Bronchial epithelial cell (primary cell): ENCODE data around the gene TCERG1L. TPM values are rescaled to one million over a fixed set of nuclear protein-coding genes. Genes with fewer than 3 reads are reported as not detected.

Experiments
- DNase-seq: peaks from one replicate; pipeline ENCODE4 v3.0.0-alpha.2; 2010; ENCODE audit warnings: low read depth
- FAIRE-seq: peaks from 2 replicates; lab custom pipeline; 2011; peaks lifted over from hg19 to GRCh38; lab: Jason Lieb, UNC
- H3K27me3 ChIP-seq: 2 replicates; pipeline ENCODE4 v1.5.1; 2011; ENCODE audit warnings: low read length; ENCODE audit not compliant: control insufficient read depth, insufficient read depth
- H3K36me3 ChIP-seq: 2 replicates; pipeline ENCODE4 v1.5.1; 2011; ENCODE audit warnings: low read length; ENCODE audit not compliant: control insufficient read depth, insufficient read depth
- H3K4me3 ChIP-seq: 2 replicates; pipeline ENCODE4 v1.5.1; 2011; ENCODE audit warnings: mild to moderate bottlenecking, low read depth, low read length, control low read depth
- total RNA-seq: library from RNA; depleted of rRNA; stranded (reverse); fragments of >200 nt; gene quantifications from 2 replicates; pipeline ENCODE4 v1.2.1, GENCODE V29; 2014
- TF ChIP-seq, protein P1 (sequence below): IDR thresholded peaks from 2 replicates; pipeline ENCODE4 v1.5.1; 2011; ENCODE audit warnings: mild to moderate bottlenecking, moderate library complexity, low read length, control low read depth, inconsistent platforms; ENCODE audit not compliant: insufficient read depth, severe bottlenecking

TCERG1L gene
- total RNA-seq, 1 donor from 2014 or later = not detected

DNA sequence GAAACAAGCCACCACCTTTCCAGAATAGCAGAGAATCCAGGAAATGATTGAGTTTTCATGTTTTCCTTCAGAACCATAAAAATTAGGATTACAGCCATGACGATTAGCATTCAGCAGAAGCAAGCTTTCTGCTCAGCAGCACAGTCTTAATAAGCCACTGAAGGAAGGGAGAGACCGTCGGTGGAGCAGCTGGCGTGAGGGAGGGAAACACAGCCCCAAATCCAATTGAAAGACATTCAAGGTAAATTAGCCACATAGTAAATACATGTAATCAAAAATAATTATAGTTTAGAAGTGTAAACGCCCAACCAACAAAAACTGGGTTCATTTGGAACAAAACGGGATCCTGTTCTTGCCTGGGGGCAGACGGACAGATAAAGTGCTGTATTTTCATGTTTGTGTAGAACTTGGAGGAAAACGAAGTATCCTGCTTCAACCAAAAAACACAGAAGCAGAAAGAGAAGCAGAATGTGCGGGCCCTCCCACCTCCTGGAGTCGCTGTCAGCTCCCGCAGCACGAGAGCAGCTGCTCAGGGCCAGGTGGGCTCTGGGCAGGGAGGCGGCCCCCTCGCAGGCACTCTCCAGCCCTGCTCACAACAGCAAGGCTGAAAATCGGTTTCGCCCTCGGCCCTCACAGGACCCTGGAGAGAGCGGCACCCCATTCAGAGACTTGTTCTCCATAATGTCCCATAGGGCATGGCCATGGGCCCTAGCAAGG is 84.9 kb downstream of the TCERG1L start:
- H3K4me3 ChIP-seq = no peak overlapping the region
- no peaks in the 10 kb centered on the region for H3K27me3 ChIP-seq
- H3K36me3 ChIP-seq = no peaks in the 10 kb centered on the region
- TF ChIP-seq, protein P1, sequence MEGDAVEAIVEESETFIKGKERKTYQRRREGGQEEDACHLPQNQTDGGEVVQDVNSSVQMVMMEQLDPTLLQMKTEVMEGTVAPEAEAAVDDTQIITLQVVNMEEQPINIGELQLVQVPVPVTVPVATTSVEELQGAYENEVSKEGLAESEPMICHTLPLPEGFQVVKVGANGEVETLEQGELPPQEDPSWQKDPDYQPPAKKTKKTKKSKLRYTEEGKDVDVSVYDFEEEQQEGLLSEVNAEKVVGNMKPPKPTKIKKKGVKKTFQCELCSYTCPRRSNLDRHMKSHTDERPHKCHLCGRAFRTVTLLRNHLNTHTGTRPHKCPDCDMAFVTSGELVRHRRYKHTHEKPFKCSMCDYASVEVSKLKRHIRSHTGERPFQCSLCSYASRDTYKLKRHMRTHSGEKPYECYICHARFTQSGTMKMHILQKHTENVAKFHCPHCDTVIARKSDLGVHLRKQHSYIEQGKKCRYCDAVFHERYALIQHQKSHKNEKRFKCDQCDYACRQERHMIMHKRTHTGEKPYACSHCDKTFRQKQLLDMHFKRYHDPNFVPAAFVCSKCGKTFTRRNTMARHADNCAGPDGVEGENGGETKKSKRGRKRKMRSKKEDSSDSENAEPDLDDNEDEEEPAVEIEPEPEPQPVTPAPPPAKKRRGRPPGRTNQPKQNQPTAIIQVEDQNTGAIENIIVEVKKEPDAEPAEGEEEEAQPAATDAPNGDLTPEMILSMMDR = no peak
- DNase-seq (no peak), FAIRE-seq (no peak)

DNA sequence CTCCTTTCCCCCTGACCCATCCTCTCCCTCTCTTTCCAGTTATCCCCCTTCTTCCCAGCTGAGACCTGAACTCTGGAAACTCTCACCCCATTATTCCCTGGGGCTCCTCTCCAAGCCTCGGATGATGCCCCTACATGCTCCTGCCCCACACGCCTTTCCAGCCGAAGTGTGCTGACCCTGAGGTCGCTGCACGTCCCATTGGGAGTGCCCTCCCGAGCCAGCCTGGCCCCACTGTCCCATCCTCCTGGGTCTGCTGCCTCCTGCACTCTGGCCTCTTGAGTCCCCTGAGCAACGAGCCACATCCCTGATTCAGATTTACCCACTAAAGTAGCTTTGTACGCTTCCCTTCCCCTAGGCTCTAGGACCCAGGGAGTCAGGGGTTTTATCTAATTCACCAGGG is 87.4 kb downstream of the TCERG1L start:
- DNase-seq = no peak
- no peak for FAIRE-seq
- TF ChIP-seq, protein P1 = no peak
- no peaks in the 10 kb centered on the region for H3K27me3 ChIP-seq
- H3K4me3 ChIP-seq = no peak overlapping the region
- H3K36me3 ChIP-seq = no peaks in the 10 kb centered on the region

DNA sequence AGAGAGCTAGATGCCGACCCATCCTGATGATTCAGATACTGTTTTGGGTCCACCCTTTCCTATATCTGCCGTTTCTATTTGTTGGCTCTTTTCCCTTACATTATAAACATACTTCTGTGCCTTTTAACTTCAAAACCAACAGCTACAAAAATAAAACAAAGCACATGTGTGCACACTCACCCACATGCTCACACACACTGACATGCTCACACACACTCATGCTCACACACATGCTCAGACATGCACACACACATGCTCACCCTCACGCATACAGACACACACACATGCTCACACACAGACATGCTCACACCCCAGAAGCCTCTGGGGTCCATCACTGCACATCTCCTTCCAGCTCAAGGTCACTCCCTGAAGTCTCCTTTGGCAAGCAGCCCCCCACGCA is 88.1 kb downstream of the TCERG1L start:
- TF ChIP-seq, protein P1 = no peak
- no peak for FAIRE-seq
- H3K27me3 ChIP-seq = no peaks in the 10 kb centered on the region

DNA sequence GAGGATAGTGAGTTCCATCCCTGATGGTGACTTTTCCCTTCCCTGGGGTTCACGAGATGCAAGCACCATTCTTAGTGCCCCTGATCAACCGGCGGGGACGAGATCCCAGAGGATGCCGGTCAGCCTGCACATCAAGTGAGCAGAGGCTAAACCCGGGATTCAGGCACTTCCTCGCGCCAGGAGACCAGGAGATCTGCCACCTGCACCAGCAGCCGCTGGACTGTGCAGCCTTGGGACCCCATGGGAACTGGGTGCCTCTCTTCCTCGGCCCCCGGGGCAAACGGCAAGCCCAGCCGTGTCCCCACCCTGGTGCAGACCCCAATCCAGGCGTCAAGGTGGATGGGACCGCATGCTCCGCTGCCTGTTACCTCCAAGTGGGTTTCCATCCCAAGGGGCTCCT is 88.5 kb downstream of the TCERG1L start:
- DNase-seq (no peak), FAIRE-seq (no peak)
- H3K36me3 ChIP-seq = no peaks in the 10 kb centered on the region
- H3K27me3 ChIP-seq = no peaks in the 10 kb centered on the region
- TF ChIP-seq, protein P1 = no peak
- no peak overlapping the region for H3K4me3 ChIP-seq

More for the DNA sequence above, 88.1 kb downstream of the TCERG1L start:
- Histone ChIP-seq H3K4me3 (no peak overlapping the region), H3K36me3 (no peaks in the 10 kb centered on the region)
- no peak for DNase-seq

DNA sequence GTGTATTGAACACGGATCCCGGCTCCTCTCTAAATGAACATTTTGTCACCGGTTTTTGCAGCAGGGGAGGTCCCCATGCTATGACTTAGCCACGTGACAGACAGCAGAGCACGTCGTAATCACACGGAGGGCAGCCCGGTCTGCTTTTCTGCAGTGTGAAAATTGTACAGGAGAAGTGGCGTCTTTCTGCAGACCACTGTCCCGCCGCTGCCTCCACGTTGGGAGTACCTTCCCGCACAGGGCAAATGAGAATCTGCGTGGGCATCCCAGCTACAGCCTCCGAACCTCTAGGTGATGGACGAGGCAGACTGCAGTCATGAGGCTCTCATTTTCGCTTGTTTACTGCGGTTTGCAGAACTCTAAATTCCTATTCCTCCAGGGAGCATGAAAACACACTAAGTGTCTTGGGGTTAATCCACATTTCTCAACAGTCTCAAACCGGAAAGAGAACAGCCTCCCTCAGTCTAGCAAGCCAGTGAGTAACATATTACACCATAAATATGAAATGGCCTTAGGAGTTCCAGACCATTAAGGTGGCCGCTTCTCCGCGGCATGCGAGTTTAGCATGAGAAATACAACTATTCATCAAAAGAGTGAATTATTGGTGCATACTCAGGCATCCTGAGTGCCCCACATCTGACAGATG is 89.8 kb downstream of the TCERG1L start:
- FAIRE-seq = no peak
- Histone ChIP-seq H3K36me3 (no peaks in the 10 kb centered on the region), H3K4me3 (no peak overlapping the region), H3K27me3 (no peaks in the 10 kb centered on the region)
- DNase-seq = no peak
- TF ChIP-seq, protein P1 = no peak
